Measurements from ENCODE around the gene SUB1. TPM values are rescaled to one million over a fixed set of nuclear protein-coding genes. Genes with fewer than 3 reads are reported as not detected.
"Not testable (repeated sequence)": the region's sequence is repeated elsewhere in the genome, so short reads cannot be mapped to it uniquely, and the experiment has no call there.

The SUB1 gene
- total RNA-seq = 180 TPM
- long read RNA-seq, transcript SUB1-201 (5 exons, 3,507 nt) = major isoform, 120 of 128 reads
- long read RNA-seq, partial matches to known transcripts = 1 of 128 reads
- long read RNA-seq, other reads (novel, unspliced or antisense) = 6 of 128 reads

DNA sequence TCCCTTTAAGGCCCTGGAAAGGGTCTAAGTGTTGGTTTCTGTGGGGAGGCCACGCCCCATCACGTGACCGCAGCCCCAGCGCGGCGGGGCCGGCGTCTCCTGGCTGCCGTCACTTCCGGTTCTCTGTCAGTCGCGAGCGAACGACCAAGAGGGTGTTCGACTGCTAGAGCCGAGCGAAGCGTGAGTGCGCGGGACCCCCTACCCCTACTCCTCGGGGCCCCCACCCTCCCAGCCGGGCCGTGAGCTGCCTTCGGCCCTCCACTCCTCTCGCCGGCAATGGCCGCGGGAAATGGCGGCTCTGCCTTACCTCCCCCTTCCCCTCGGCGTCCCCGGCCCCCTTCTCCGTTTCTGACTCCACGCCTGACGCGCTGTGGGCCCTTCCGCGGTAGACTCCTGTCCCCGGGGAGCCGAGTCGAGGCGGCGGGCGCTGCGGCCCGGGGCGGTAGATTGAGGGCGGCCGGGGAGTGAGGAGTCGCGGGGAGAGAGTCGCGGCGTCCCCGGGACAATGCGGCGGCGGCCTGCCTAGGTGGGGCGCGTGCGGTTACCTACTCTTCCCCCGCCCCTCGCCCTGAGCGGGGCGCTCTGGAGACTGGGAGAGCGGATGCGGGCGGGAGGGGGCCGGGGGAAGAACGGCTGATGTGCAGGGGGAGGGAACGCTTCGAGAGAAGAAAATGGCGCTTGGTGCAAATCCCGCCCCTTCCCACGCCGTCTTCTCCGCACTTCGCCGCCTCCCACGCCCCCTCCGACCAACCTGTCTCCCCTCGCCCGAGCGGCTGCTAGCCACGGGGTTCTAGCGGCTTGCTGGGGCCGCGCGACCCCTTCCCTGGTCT lies at the start of gene SUB1:
Gene SUB1, plus strand, starts transcription at position 112 of the 830 bp plus-strand sequence. CDS start 2,956 bp downstream, outside the sequence.
- intact Hi-C loops (cut with DNase I) = loop anchor here (5.0 to 10.0 kb wide), 4 partner anchors 143 to 491 kb away; partner anchors contain the start of genes GOLPH3 and ZFR
- peak; percentile 97 for DNase-seq (ENCODE audit: low spot score)

DNA sequence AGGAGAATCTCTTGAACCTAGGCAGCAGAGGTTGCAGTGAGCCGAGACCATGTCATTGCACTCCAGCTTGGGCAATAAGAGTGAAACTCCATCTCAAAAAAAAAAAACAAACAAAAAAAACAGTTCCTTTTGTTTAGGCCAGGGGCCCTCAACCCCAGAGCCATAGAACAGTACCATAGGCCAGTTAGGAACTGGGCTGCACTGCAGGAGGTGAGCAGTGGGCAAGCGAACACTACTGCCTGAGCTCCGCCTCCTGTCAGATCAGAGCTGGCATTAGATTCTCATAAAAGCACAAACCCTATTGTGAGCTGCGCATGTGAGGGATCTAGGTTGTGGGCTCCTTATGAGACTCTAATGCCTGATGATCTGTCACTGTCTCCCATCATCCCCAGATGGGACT lies 49.1 kb upstream of the SUB1 start:
- intact Hi-C loops (cut with DNase I) = no loop called here
- no peak for DNase-seq (ENCODE audit: low spot score)

DNA sequence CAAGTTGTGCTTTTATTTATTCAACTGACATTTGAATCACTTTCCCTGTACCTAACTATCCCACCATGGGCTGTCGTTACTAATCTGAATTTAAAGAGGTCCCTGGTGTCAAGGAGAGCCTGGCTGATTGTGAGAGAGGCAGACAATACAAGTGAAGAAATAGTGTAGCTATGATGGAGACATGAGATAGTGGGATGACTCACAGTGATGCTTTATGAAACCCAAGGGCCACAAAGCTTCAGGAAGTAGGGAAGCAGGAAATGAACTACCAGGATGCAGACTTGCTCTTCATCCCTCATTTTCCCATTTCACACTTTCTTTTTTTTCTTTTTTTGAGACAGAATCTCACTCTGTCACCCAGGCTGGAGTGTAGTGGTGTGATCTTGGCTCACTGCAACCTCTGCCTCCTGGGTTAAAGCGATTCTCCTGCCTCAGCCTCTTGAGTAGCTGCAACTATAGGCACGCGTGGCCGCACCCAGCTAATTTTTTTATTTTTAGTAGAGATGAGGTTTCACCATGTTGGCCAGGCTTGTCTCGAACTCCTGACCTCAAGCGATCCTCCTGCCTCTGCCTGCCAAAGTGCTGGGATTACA lies 47.8 kb upstream of the SUB1 start:
- intact Hi-C loops (cut with DNase I) = not testable (repeated sequence)

GRCh38 chr5:32538031-32538547 lies 47.3 kb upstream of the SUB1 start:
- DNase-seq (ENCODE audit: low spot score) = no peak
- intact Hi-C loops (cut with DNase I) = no loop called here

More for the DNA sequence above, 47.8 kb upstream of the SUB1 start:
- not testable (repeated sequence) for DNase-seq (ENCODE audit: low spot score)

- intact Hi-C loops (cut with DNase I) = no loop called here
Measured at GRCh38 chr5:32539981-32540845, 45.1 kb upstream of the SUB1 start.

GRCh38 chr5:32541241-32541640 lies 44.1 kb upstream of the SUB1 start:
- intact Hi-C loops (cut with DNase I) = no loop called here
- DNase-seq (ENCODE audit: low spot score) = no peak

More at GRCh38 chr5:32539981-32540845, 45.1 kb upstream of the SUB1 start:
- DNase-seq (ENCODE audit: low spot score) = no peak

- intact Hi-C loops (cut with DNase I) = no loop called here
- no peak for DNase-seq (ENCODE audit: low spot score)
Measured at GRCh38 chr5:32542216-32543059, 42.9 kb upstream of the SUB1 start.

GRCh38 chr5:32543291-32543690 lies 42.1 kb upstream of the SUB1 start:
- no peak for DNase-seq (ENCODE audit: low spot score)
- intact Hi-C loops (cut with DNase I) = no loop called here

- DNase-seq (ENCODE audit: low spot score) = no peak
- intact Hi-C loops (cut with DNase I) = no loop called here
Measured at GRCh38 chr5:32545102-32545800, 40.1 kb upstream of the SUB1 start.

DNA sequence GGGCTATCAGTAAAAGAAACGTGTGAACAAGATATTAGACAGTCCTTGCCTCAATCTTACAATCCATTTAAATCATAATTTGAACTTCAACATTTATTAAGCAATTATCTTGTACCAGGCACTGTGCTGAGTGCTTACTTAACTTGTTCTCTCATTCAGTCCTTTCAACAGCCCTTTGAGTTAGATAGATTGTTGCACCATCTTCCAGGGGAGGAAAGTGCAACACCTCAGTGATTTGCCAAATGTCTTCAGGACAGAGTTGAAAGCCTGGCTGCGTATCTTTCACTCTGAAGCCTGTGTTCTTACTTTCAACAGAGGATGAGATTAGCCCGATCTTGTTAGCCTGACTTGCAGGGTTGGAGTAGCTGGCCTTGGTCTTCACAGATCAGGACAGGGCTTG lies 34.2 kb upstream of the SUB1 start:
- intact Hi-C loops (cut with DNase I) = no loop called here
- no peak for DNase-seq (ENCODE audit: low spot score)

- intact Hi-C loops (cut with DNase I) = no loop called here
- DNase-seq (ENCODE audit: low spot score) = no peak
Measured at GRCh38 chr5:32551865-32552264, 33.5 kb upstream of the SUB1 start.

- DNase-seq (ENCODE audit: low spot score); intact Hi-C loops (cut with DNase I): not testable (repeated sequence)
Measured at GRCh38 chr5:32552491-32552890, 32.9 kb upstream of the SUB1 start.

DNA sequence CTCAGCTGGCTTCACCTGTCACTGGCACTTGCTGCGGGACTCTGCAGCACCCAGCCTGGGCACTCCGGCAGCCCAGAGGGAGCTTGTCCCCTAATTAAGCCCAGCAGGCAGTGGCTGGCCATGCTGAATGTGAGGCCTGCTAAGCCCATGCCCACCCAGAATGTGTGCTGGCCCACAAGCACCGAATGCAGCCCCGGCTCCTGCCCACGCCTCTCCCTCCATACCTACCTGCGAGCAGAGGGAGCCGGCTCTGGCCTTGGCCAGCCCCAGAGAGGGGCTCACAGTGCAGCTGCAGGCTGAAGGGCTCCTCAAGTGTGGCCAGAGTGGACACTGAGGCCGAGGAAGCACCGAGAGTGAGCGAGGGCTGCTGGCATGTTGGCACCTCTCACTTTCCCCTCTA lies 32.4 kb upstream of the SUB1 start:
- intact Hi-C loops (cut with DNase I) = no loop called here
- DNase-seq (ENCODE audit: low spot score) = no peak

DNA sequence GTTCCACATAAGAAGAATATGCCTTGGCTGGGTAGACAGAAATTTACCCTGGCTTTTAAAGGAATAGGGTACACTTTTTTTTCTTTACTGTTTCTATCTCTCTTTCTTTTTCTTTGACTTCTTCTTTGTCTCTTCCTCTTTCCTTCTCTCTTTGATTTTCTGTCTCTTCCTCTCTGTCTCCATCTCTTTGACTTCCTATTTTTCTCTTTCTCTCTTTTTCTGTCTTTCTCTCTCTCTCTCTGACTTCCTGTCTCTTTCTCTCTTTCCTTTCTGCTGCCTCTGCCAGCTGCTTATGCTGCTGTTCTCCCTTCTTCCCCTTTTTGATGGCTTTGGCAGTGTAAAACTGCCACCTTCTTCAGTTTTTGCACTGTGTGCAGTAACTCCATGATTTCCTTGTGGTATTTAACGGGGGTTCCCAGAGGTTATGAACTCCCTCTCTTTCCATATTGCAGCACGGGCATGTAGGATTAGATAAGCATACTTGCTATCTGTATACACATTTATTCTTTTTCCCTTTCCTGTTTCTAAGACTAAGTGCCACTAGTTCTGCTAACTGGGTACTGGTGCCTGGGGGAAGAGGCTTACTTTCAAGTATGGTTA lies 31.1 kb upstream of the SUB1 start:
- intact Hi-C loops (cut with DNase I); DNase-seq (ENCODE audit: low spot score): not testable (repeated sequence)

- not testable (repeated sequence) for DNase-seq (ENCODE audit: low spot score)
Measured at GRCh38 chr5:32556543-32556942, 28.8 kb upstream of the SUB1 start.

DNA sequence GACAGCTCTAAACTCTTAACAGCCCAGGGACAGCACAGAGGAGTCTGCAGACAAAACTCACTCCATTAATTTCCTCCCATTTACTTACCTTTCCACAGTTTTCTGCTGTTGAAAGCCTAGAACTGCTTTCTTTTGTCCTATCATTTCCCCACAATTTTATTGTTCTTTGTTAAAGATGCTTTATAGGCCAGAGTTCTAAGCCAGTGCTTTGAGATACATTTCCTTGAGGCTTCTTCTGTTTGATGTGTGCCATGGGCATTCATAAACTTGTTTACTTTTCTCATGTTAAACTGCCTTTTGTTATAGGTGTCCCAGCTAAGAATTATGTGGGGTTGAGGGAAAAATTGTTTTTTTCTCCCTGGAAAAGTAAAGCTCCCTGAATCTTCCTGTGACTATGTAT lies 25.9 kb upstream of the SUB1 start:
- DNase-seq (ENCODE audit: low spot score) = no peak
- intact Hi-C loops (cut with DNase I) = no loop called here

More at GRCh38 chr5:32556543-32556942, 28.8 kb upstream of the SUB1 start:
- intact Hi-C loops (cut with DNase I) = not testable (repeated sequence)

DNA sequence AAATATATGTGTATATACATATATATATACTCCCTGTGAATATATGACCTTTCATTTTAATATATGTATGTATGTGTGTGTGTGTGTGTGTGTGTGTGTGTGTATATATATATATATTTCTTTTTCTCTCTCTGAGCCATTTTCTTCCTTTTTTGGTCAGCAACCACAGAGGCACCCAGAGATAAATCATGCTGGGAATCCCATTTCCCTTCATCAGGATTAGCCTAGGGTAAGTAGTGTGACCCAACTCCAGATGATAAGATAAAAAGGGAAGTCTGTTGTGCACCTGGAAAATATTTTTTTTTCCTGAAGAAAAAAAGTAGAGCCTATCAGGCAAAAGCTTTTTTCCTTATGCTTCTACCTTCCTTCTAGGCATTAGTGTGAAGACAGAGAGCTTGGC lies 25.4 kb upstream of the SUB1 start:
- intact Hi-C loops (cut with DNase I) = no loop called here
- DNase-seq (ENCODE audit: low spot score) = no peak

DNA sequence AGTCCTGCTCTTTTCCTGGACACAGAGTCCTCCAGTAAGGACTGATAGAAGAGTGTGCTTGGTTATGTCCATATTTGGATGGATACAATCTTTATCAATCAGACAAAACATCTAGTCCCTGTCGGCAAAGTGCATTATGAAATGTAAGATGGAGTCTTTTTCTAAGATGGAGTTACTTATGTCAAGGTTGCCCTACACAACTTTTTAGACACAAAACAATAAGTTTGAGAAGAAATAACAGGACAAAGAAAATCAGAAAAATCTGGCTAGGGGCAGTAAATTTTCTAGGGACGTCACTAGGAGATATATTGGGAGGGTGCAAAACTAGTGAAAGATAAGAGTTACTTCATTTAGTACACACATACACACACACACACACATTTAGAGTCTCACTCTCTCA lies 23.3 kb upstream of the SUB1 start:
- no peak for DNase-seq (ENCODE audit: low spot score)
- intact Hi-C loops (cut with DNase I) = no loop called here

Data from cardiac septum (tissue), 1 donor.